H9 (cell line): Measurements from ENCODE around the gene TMEM63B. TPM values are rescaled to one million over a fixed set of nuclear protein-coding genes. Genes with fewer than 3 reads are reported as not detected.

ENCODE experiments used
- DNase-seq: peaks from one replicate; pipeline ENCODE4 v3.0.0-alpha.2; 2017
- H2AFZ ChIP-seq: one replicate; pipeline ENCODE4 v1.6.1; 2013; ENCODE audit warnings: mild to moderate bottlenecking, low read length, control low read depth, moderate library complexity
- H2AK5ac ChIP-seq: 2 replicates; pipeline ENCODE4 v1.6.1; 2013; ENCODE audit warnings: low read length, control low read depth, mixed read lengths; ENCODE audit not compliant: insufficient read length
- H2BK120ac ChIP-seq: one replicate; pipeline ENCODE4 v1.6.1; 2013; ENCODE audit warnings: low read depth, mild to moderate bottlenecking, low read length, control low read depth, inconsistent platforms; ENCODE audit not compliant: poor library complexity, severe bottlenecking
- H2BK12ac ChIP-seq: 2 replicates; pipeline ENCODE4 v1.6.1; 2013; ENCODE audit warnings: low read length, control low read depth, mixed read lengths, low read depth; ENCODE audit not compliant: insufficient read length
- H2BK15ac ChIP-seq: 2 replicates; pipeline ENCODE4 v1.6.1; 2013; ENCODE audit warnings: low read depth, low read length, control low read depth
- H2BK20ac ChIP-seq: one replicate; pipeline ENCODE4 v1.6.1; 2013; ENCODE audit warnings: low read depth, mild to moderate bottlenecking, low read length, control low read depth, inconsistent platforms; ENCODE audit not compliant: poor library complexity, severe bottlenecking
- H2BK5ac ChIP-seq: 2 replicates; pipeline ENCODE4 v1.6.1; 2013; ENCODE audit warnings: low read length, control low read depth, mixed read lengths; ENCODE audit not compliant: insufficient read length
- H3K14ac ChIP-seq: 2 replicates; pipeline ENCODE4 v1.6.1; 2013; ENCODE audit warnings: low read length, control low read depth; ENCODE audit not compliant: insufficient read depth
- H3K18ac ChIP-seq: 2 replicates; pipeline ENCODE4 v1.6.1; 2013; ENCODE audit warnings: low read depth, mild to moderate bottlenecking, mixed read lengths, low read length, control low read depth; ENCODE audit not compliant: insufficient read length
- H3K23ac ChIP-seq: 2 replicates; pipeline ENCODE4 v1.6.1; 2013; ENCODE audit warnings: low read length, control low read depth, mixed read lengths, low read depth; ENCODE audit not compliant: insufficient read length
- H3K23me2 ChIP-seq: 2 replicates; pipeline ENCODE4 v1.6.1; 2013; ENCODE audit warnings: low read depth, mild to moderate bottlenecking, mixed read lengths, low read length, control low read depth; ENCODE audit not compliant: insufficient read length, poor library complexity, severe bottlenecking
- H3K27ac ChIP-seq: 2 replicates; pipeline ENCODE4 v1.5.1; 2013; ENCODE audit warnings: low read length, control low read depth, mixed read lengths, low read depth; ENCODE audit not compliant: insufficient read length
- H3K27me3 ChIP-seq: 2 replicates; pipeline ENCODE4 v1.6.1; 2013; ENCODE audit warnings: low read length, control low read depth, inconsistent platforms; ENCODE audit not compliant: insufficient read depth
- H3K4ac ChIP-seq: 2 replicates; pipeline ENCODE4 v1.6.1; 2013; ENCODE audit warnings: low read depth, mild to moderate bottlenecking, control low read depth, inconsistent platforms, low read length, moderate library complexity
- H3K4me1 ChIP-seq: 2 replicates; pipeline ENCODE4 v1.6.1; 2013; ENCODE audit warnings: low read length, control low read depth, inconsistent platforms; ENCODE audit not compliant: insufficient read depth
- H3K4me2 ChIP-seq: 2 replicates; pipeline ENCODE4 v1.6.1; 2013; ENCODE audit warnings: low read length, control low read depth, mixed read lengths; ENCODE audit not compliant: insufficient read length, insufficient read depth
- H3K56ac ChIP-seq: 2 replicates; pipeline ENCODE4 v1.6.1; 2013; ENCODE audit warnings: low read depth, mild to moderate bottlenecking, mixed read lengths, low read length, control low read depth; ENCODE audit not compliant: insufficient read length
- H3K79me1 ChIP-seq: 2 replicates; pipeline ENCODE4 v1.6.1; 2013; ENCODE audit warnings: low read depth, mild to moderate bottlenecking, moderate library complexity, low read length, control low read depth, inconsistent platforms; ENCODE audit not compliant: insufficient read depth, poor library complexity, severe bottlenecking
- H3K79me2 ChIP-seq: 2 replicates; pipeline ENCODE4 v1.6.1; 2013; ENCODE audit warnings: low read length, control low read depth, inconsistent platforms; ENCODE audit not compliant: insufficient read depth
- H3K9ac ChIP-seq: 2 replicates; pipeline ENCODE4 v1.6.1; 2013; ENCODE audit warnings: low read length, control low read depth, mixed read lengths; ENCODE audit not compliant: insufficient read length; ENCODE audit errors: extremely low read depth
- H3K9me3 ChIP-seq: one replicate; pipeline ENCODE4 v1.6.1; 2013; ENCODE audit warnings: low read depth, low read length, inconsistent platforms; ENCODE audit not compliant: control insufficient read depth
- H3T11ph ChIP-seq: one replicate; pipeline ENCODE4 v1.6.1; 2013; ENCODE audit warnings: mild to moderate bottlenecking, low read length, control low read depth, inconsistent platforms
- H4K20me1 ChIP-seq: one replicate; pipeline ENCODE4 v1.6.1; 2013; ENCODE audit not compliant: control insufficient read depth, insufficient read length, insufficient read depth
- H4K5ac ChIP-seq: 2 replicates; pipeline ENCODE4 v1.6.1; 2013; ENCODE audit warnings: low read depth, mild to moderate bottlenecking, mixed read lengths, low read length, control low read depth; ENCODE audit not compliant: insufficient read length
- H4K8ac ChIP-seq: replicated peaks from 2 replicates; pipeline ENCODE4 v1.6.1; 2013; ENCODE audit warnings: low read length, control low read depth, mixed read lengths, low read depth; ENCODE audit not compliant: insufficient read length
- H4K91ac ChIP-seq: 2 replicates; pipeline ENCODE4 v1.6.1; 2013; ENCODE audit warnings: low read depth, mild to moderate bottlenecking, moderate library complexity, mixed read lengths, low read length, control low read depth; ENCODE audit not compliant: insufficient read length
- H3K27ac Mint-ChIP-seq, 3 experiments: 2 replicates in 2 of 3; 3 replicates in 1 of 3; pipeline ENCODE4 v1.8.0; 2020 to 2021; ENCODE audit warnings: mixed read lengths in 3 of 3, mild to moderate bottlenecking in 1 of 3, moderate library complexity in 1 of 3
- H3K27me3 Mint-ChIP-seq: 2 replicates; pipeline ENCODE4 v1.8.0; 2021; ENCODE audit warnings: low read depth, mild to moderate bottlenecking, moderate library complexity, mixed read lengths
- H3K36me3 Mint-ChIP-seq, 3 experiments: 2 replicates in 2 of 3; 3 replicates in 1 of 3; pipeline ENCODE4 v1.8.0; 2020 to 2021; ENCODE audit warnings: low read depth in 3 of 3, mixed read lengths in 3 of 3; ENCODE audit not compliant: insufficient read depth in 1 of 3
- H3K4me1 Mint-ChIP-seq, 2 experiments: 2 replicates each; pipeline ENCODE4 v1.8.0; 2020; ENCODE audit warnings: mixed read lengths in 2 of 2
- H3K4me3 Mint-ChIP-seq, 2 experiments: 2 replicates in 1 of 2; 3 replicates in 1 of 2; pipeline ENCODE4 v1.8.0; 2020 to 2021; ENCODE audit warnings: mild to moderate bottlenecking in 2 of 2, mixed read lengths in 2 of 2, moderate library complexity in 1 of 2
- H3K9me3 Mint-ChIP-seq, 2 experiments: 2 replicates in 1 of 2; 3 replicates in 1 of 2; pipeline ENCODE4 v1.8.0; 2020; ENCODE audit warnings: mild to moderate bottlenecking in 2 of 2, mixed read lengths in 2 of 2, moderate library complexity in 1 of 2
- CTCF ChIP-seq: fragments of 200-600 bp; sonication (generic); conservative IDR thresholded peaks from 3 replicates; pipeline ENCODE4 v1.8.0; 2021; ENCODE audit warnings: antibody characterized with exemption, mild to moderate bottlenecking
- WGBS: extraction: QIAGEN DNeasy Blood & Tissue Kit; methylation state at CpG from one replicate; pipeline ENCODE4 v1.1.7; 2013; ENCODE audit warnings: missing lambda C conversion rate, low lambda C conversion rate, mixed read lengths; ENCODE audit not compliant: insufficient read length; ENCODE audit errors: extremely low coverage; 5-methylcytosine and 5-hydroxymethylcytosine counted together
- total RNA-seq: library from RNA; stranded (reverse); gene quantifications from 2 replicates; pipeline ENCODE4 v1.2.1, GENCODE V29; 2021

The TMEM63B gene
- total RNA-seq, 1 experiment from 2014 or later, result 56.3 TPM

- Histone ChIP-seq H3K79me2 (no peaks in the 10 kb centered on the region), H3K27me3 (no peaks in the 10 kb centered on the region), H3K4me2 (no peak overlapping the region), H2AFZ (no peak overlapping the region), H2BK5ac (no peak overlapping the region), H3K9me3 (no peaks in the 10 kb centered on the region), H3K56ac (no peak overlapping the region), H4K5ac (no peak overlapping the region), H2BK20ac (no peak overlapping the region), H3T11ph (no peak overlapping the region), H2BK12ac (no peak overlapping the region), H3K14ac (no peak overlapping the region), H3K18ac (no peak overlapping the region), H4K20me1 (peaks cover 3% of the 10 kb centered on the region), H3K79me1 (no peaks in the 10 kb centered on the region), H2BK120ac (no peak overlapping the region), H3K4me1 (peaks cover 2% of the 10 kb centered on the region; the same call in 1 of the 2 replicates), H3K23ac (no peak overlapping the region), H3K23me2 (no peaks in the 10 kb centered on the region), H2AK5ac (no peak overlapping the region), H4K8ac (no peak overlapping the region), H4K91ac (no peak overlapping the region), H3K4ac (no peak overlapping the region), H3K9ac (no peak overlapping the region), H2BK15ac (no peak overlapping the region), H3K27ac (no peak overlapping the region)
- Mint-ChIP-seq H3K36me3 (no peaks in the 10 kb centered on the region; a peak in 1 of 7 replicates), H3K4me3 (no peak overlapping the region; a peak in 1 of 5 replicates), H3K4me1 (peaks cover 10 to 19% of the 10 kb centered on the region in 2 experiments), H3K27ac (no peak overlapping the region; a peak in 1 of 7 replicates), H3K9me3 (no peaks in the 10 kb centered on the region), H3K27me3 (no peaks in the 10 kb centered on the region; the same call in none of the 2 replicates)
- no peak for DNase-seq
- TF ChIP-seq CTCF, result no peak
- WGBS, result no CpG with 5 or more reads among the region's 24 CpGs
These were observed 49.6 kb downstream of the TMEM63B start for GRCh38 chr6:44176762-44177509.
